ENCODE measurements around the gene CXorf58. TPM values are rescaled to one million over a fixed set of nuclear protein-coding genes. Genes with fewer than 3 reads are reported as not detected.

CXorf58 gene
- total and polyA plus RNA-seq, 2 of the 13 experiments (the other 11 are each of a cell fraction or from before 2014, with no cell fraction given) = not detected

DNA sequence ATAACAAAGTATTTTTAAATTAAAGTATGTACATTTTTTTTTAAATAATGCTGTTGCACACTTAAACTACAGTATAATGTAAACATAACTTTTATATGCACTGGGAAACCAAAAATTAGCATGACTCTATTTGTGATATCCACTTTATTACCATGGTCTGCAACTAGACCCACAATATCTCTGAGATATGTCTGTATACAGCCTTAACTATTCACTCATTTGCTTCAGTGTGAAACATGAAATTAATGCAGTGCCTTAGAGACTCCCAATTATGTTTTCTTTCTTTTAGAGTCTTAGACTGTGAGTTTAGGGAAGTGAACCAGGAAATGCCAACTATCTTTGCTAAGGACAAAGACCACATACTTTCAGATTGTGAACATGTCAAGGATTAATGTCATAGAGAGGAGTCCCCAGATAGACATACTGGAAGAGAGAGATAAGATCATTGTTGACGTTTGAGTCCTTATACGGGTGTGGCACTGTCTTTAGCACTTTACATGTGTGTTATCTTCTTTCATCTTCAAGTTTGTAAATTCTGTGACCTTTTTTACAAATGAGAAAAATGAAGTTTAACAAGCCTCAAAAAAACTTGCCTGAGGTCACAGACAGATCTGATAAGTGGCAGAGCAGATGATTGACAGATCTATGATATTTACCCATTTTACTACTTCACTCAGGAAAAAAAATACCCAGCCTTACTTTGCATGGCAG, 23.2 kb downstream of the CXorf58 start:
- FAIRE-seq (no peak), ATAC-seq (no peak), DNase-seq (ENCODE audit: low spot score) (no peak)
- Histone ChIP-seq H3K27ac (ENCODE audit: extremely low read length, insufficient read depth, low read length) (no peak overlapping the region), H3K36me3 (replicated peaks in 1 of 2; ENCODE audit: control insufficient read depth in 1 of 2, insufficient read depth in 2 of 2, low read length in 2 of 2) (no peaks in the 10 kb centered on the region), H2AFZ (ENCODE audit: low read length) (no peak overlapping the region), H3K4me1 (ENCODE audit: insufficient read depth, low read length) (0 out of 2 replicates have a peak, but pooled peaks cover 7% of the 10 kb centered on the region), H3K9ac (ENCODE audit: insufficient read depth, low read depth, low read length) (no peak overlapping the region), H3K27me3 (ENCODE audit: control insufficient read depth in 1 of 2, insufficient read depth in 2 of 2, low read length in 2 of 2) (no peaks in the 10 kb centered on the region), H3K4me3 (replicated peaks in 1 of 3; ENCODE audit: insufficient read depth in 1 of 3, low read depth in 2 of 3, low read length in 3 of 3) (no peak overlapping the region), H4K20me1 (ENCODE audit: insufficient read depth, low read length) (no peaks in the 10 kb centered on the region), H3K9me3 (ENCODE audit: low read length) (no peaks in the 10 kb centered on the region), H3K4me2 (ENCODE audit: low read depth, low read length) (no peak overlapping the region; the same call in 1 of the 2 replicates), H3K79me2 (ENCODE audit: insufficient read depth, low read length) (no peaks in the 10 kb centered on the region)
- whole genome bisulfite sequencing (ENCODE audit: low lambda C conversion rate) = 3% methylated on average over 2 of the region's 2 CpGs
- intact Hi-C loops (cut with micrococcal nuclease; ENCODE audit: unreplicated experiment) = no loop called here
- in situ Hi-C loops (cut with HindIII; ENCODE audit: extremely low pct_ligation_motif_present, low pct_unique_long_range_greater_than_20kb) = no loop called here
- no TSS peak for BruUV-seq (replicated peaks)
- POLR2A ChIA-PET = no interaction called here
- CTCF ChIA-PET (ENCODE audit: low intra/inter-chr PET ratio, low total read pairs) = no interaction called here
- TF ChIP-seq ZNF260 (CRISPR knock-in tag; IDR thresholded peaks at IDR 0.05; ENCODE audit: borderline replicate concordance, low read depth) (no peak), HOXD1 (CRISPR knock-in tag; IDR thresholded peaks at IDR 0.05) (no peak), RFXANK (CRISPR knock-in tag; IDR thresholded peaks at IDR 0.05) (no peak), ASH2L (IDR thresholded peaks at IDR 0.05; ENCODE audit: insufficient read length, low read depth, low read length) (no peak), ZNF451 (CRISPR knock-in tag; IDR thresholded peaks at IDR 0.05) (no peak), ZNF326 (CRISPR knock-in tag; IDR thresholded peaks at IDR 0.05; ENCODE audit: borderline replicate concordance) (no peak), AGO1 (IDR thresholded peaks at IDR 0.05; ENCODE audit: low read depth, low read length, poor library complexity, severe bottlenecking) (no peak), NBN (conservative IDR thresholded peaks at IDR 0.05) (no peak), ZNF652 (CRISPR knock-in tag; IDR thresholded peaks at IDR 0.05; ENCODE audit: borderline replicate concordance, low read depth) (no peak), SRF (IDR thresholded peaks at IDR 0.05; ENCODE audit: low read depth, low read length) (no peak), ZNF468 (CRISPR knock-in tag; IDR thresholded peaks at IDR 0.05) (no peak), IRX3 (CRISPR knock-in tag; IDR thresholded peaks at IDR 0.05; ENCODE audit: borderline replicate concordance, low read depth) (no peak), ZFYVE20 (CRISPR knock-in tag; IDR thresholded peaks at IDR 0.05; ENCODE audit: borderline replicate concordance, low read depth) (no peak), MED1 (CRISPR knock-in tag; IDR thresholded peaks at IDR 0.05) (no peak)
- TF ChIP-seq, protein P1, sequence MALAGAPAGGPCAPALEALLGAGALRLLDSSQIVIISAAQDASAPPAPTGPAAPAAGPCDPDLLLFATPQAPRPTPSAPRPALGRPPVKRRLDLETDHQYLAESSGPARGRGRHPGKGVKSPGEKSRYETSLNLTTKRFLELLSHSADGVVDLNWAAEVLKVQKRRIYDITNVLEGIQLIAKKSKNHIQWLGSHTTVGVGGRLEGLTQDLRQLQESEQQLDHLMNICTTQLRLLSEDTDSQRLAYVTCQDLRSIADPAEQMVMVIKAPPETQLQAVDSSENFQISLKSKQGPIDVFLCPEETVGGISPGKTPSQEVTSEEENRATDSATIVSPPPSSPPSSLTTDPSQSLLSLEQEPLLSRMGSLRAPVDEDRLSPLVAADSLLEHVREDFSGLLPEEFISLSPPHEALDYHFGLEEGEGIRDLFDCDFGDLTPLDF (CRISPR knock-in tag; IDR thresholded peaks at IDR 0.05) = no peak
